GM12878 (cell line): ENCODE measurements around the gene UTP4. TPM values are rescaled to one million over a fixed set of nuclear protein-coding genes. Genes with fewer than 3 reads are reported as not detected.

Source experiments
- ATF7 ChIP-seq: fragments of 450-650 bp; IDR thresholded peaks from 2 replicates; pipeline ENCODE4 v1.6.1; 2016; ENCODE audit warnings: low read depth, mild to moderate bottlenecking
- CBX5 ChIP-seq: sonication (generic); IDR thresholded peaks from 2 replicates; pipeline ENCODE4 v1.6.1; 2016; ENCODE audit warnings: low read depth, moderate library complexity, mild to moderate bottlenecking, inconsistent platforms
- CEBPZ ChIP-seq: fragments of 150-350 bp; IDR thresholded peaks from 2 replicates; pipeline ENCODE4 v1.6.1; 2016; ENCODE audit warnings: low read depth, low read length
- CHD4 ChIP-seq: fragments of 200-600 bp; sonication (generic); IDR thresholded peaks from 2 replicates; pipeline ENCODE4 v1.6.1; 2016; ENCODE audit warnings: mild to moderate bottlenecking
- ESRRA ChIP-seq: IDR thresholded peaks from 2 replicates; pipeline ENCODE4 v1.6.1; 2012; ENCODE audit warnings: mild to moderate bottlenecking, low read length, improper control_type of control experiment
- GABPA ChIP-seq: IDR thresholded peaks from 2 replicates; pipeline ENCODE4 v1.6.1; 2014; ENCODE audit warnings: antibody characterized with exemption, low read depth, mild to moderate bottlenecking, inconsistent platforms
- RBBP5 ChIP-seq: fragments of 200-600 bp; sonication (generic); conservative IDR thresholded peaks from 2 replicates; pipeline ENCODE4 v1.6.1; 2016
- REST ChIP-seq: IDR thresholded peaks from 2 replicates; pipeline ENCODE4 v1.6.1; 2012; ENCODE audit warnings: mild to moderate bottlenecking, low read depth, low read length
- WRNIP1 ChIP-seq: IDR thresholded peaks from 2 replicates; pipeline ENCODE4 v1.6.1; 2011; ENCODE audit warnings: low read depth, low read length, improper control_type of control experiment, borderline replicate concordance
- ZNF592 ChIP-seq: fragments of 450-650 bp; IDR thresholded peaks from 2 replicates; pipeline ENCODE4 v1.6.1; 2017; ENCODE audit warnings: mild to moderate bottlenecking, moderate library complexity
- ZZZ3 ChIP-seq: IDR thresholded peaks from 2 replicates; pipeline ENCODE4 v1.6.1; 2011; ENCODE audit warnings: low read depth; ENCODE audit not compliant: control insufficient read depth, insufficient read length
- polyA plus RNA-seq, 11 experiments: library from polyadenylated mRNA; depleted of rRNA in 4 of 11; unstranded in 6 of 11; stranded (reverse) in 5 of 11; fragments of >200 nt; fragmentation: Nextera tagmentation in 4 of 11; fragmentation: Illumina TruSeq in 1 of 11; extraction: Ambion mirVana in 4 of 11; extraction: Trizol in 1 of 11; gene quantifications; 1 replicate in 1 of 11; 2 replicates in 10 of 11; pipeline versions ENCODE4 v1.2.1 to v1.2.3, GENCODE V29; 2011 to 2016; ENCODE audit warnings: inconsistent platforms in 2 of 11, missing spikeins in 2 of 11, low read depth in 1 of 11
- total RNA-seq, 4 experiments: library from RNA; depleted of rRNA in 3 of 4; stranded (reverse); fragments of >200 nt in 3 of 4; fragmentation: Illumina TruSeq in 1 of 4; extraction: Trizol in 1 of 4; gene quantifications; 2 replicates each; pipeline versions ENCODE4 v1.2.1 to v1.2.3, GENCODE V29; 2013 to 2021

The UTP4 gene
- total and polyA plus RNA-seq, 10 of the 15 experiments (the other 5 are each of a cell fraction or from before 2014, with no cell fraction given): 32.5 to 131 (median 84.0) TPM

GRCh38 chr16:69113216-69113615, 19.2 kb upstream of the UTP4 start (continued):
- no peak for TF ChIP-seq REST
- no peak for TF ChIP-seq ATF7
- TF ChIP-seq ZNF592: no peak
- no peak for TF ChIP-seq ESRRA
- no peak for TF ChIP-seq ZZZ3
- TF ChIP-seq CEBPZ: no peak
- TF ChIP-seq CBX5: no peak
- no peak for TF ChIP-seq GABPA
- no peak for TF ChIP-seq CHD4
- TF ChIP-seq RBBP5: no peak
- no peak for TF ChIP-seq WRNIP1
